Midbrain (tissue), 1 donor: ENCODE results near the gene FCGR3B.
"Not testable (repeated sequence)": the region's sequence is repeated elsewhere in the genome, so short reads cannot be mapped to it uniquely, and the experiment has no call there.

Experiments used
- DNase-seq: peaks from one replicate; lab custom pipeline; 2025; lab: John Stamatoyannopoulos, UW

FCGR3B gene

DNA sequence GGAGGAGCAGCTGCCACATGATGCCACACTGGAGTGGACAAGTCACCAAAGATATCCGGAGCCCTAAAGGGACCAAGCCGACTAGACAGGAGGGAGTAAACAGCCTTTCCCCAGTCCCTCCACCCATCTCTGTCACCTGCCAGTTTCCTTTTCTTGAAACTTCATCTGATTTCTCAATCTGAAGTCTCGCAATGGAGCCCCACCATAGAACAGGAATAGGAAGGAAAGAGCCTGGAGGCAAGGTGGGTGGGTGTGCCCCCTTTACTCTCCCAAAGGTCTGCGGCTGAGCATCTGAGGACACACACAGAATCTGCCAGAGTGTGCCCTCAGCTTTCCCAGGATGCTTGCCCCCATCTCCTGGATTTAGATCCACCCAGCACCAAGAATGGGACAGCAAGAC is at the start of gene FCGR3B:
Gene FCGR3B (minus strand): TSS at position 101 of the 400 bp plus-strand sequence. CDS start 82 bp downstream, at position 19.
- DNase-seq = no peak

DNA sequence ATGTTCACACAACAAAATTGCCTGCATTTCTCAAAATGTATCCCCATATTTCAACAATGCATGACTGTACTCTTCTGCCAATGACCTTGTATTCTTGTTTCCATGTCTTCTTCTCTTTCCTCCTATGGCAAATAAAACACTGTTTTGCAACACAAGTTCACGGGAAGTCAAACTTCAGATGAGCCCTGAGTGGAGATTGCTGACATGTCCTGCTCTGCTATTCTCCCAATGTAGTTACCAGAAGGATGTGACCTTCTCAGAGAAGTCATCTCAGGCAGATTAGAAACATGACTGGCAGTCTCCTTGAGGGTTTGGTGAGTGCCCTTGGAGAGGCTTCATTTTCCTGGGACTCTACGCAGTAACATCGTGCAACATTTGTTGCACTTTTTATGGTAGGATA is 47.5 kb upstream of the FCGR3B start:
- DNase-seq = no peak

DNA sequence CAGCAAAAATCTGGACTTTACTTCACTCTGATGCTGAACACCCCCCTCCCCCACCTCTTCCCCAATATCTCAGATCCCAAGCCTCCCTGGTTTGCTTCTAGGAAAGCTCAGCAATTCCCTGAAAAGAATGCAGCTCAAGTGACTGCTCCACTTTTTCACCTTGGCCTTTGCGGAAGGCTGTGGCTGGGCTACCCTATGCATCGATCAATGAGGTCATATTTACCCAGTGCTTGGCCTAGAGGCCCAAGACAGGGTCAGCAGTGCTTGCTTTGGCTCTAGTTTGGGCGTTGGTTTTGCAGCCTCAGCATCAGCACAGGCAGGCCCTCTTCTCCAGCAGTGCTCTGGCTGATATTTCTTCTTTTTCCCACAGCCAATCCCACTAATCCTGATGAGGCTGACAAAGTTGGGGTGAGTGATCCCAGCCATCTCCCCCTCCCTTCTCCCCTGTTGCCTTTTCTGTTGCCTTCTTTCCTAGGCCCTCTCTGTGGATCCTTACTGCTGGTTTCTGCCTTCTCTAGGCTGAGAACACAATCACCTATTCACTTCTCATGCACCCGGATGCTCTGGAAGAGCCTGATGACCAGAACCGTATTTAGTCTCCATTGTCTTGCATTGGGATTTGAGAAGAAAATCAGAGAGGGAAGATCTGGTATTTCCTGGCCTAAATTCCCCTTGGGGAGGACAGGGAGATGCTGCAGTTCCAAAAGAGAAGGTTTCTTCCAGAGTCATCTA is 46.1 kb upstream of the FCGR3B start:
- no peak for DNase-seq

DNA sequence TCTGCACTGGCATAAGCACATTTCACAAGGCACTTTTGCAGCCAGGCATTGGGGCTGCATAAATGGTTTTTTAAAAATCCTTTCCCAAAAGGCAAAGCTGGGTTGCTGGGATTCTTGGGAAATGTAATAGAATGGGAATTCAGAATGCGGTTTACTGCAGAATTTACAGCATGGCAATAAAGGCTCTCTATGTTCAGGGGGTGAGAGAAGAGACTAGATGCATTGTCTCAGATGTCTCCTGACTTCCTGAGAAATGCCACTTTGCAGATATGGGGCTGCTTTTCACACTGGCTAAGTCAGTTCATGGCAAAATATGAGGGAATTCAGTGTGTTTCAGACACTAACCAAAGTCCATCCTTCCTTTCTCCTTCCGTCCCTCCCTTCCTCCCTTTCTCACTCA is 45.5 kb upstream of the FCGR3B start:
- peak; percentile 36 for DNase-seq

DNA sequence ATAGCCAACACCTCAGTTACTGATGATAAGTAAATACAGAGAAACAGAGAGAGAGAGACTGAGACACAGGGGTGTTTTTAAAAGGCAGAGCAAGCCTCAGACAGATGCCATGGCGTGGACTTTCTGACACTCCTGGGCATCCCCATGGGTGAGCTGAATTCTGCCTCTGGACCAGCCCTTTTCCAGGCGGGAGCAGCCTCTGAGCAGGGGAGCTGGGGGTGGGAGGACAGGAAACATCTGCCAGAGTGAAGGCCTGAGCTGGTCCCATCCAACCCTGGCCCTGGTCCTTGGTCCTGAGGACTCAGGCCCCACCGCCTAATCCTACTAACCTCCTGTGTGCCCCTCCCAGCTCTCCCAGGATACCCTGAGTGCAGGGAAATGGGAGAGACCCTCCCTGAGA is 43.9 kb upstream of the FCGR3B start:
- not testable (repeated sequence) for DNase-seq

DNA sequence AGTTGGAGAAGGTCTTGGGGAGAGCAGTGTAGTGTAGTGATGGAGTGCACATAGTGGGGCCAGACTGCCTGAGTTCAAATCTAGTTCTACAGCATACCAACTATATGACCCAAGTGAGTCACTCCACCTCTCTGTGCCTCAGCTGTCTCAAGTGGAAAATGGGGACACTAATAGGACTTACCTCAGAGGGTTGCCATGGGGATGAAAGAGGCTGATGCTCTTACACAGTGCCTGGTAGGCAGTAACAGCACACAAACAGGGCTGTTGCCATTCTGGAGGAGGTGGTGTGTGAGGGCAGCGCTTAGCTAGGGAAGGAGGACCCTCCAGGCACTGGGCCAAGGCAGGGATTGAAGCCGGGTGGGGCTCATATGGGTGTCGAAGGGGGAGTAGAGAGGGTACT is 43.5 kb upstream of the FCGR3B start:
- not testable (repeated sequence) for DNase-seq

DNA sequence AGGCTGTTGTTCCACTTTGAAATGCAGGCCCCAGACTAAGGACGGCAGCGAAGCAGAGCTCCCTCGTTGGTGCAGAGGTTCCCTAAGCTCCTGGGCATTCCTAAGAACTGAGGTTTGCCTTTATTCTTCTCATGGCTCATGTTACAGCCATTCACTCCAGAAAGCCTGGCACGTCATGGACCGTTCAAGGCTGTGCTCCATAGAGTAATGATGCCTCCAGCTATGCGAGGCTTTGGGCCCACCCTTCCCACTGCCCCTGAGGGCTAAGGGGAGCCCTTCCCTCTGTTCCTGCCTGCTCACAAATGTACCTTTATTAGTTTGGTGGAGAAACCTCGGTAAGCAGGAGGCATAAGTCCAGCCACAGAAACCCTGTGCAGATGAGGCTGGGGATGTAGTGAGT is 42.5 kb upstream of the FCGR3B start:
- not testable (repeated sequence) for DNase-seq

DNA sequence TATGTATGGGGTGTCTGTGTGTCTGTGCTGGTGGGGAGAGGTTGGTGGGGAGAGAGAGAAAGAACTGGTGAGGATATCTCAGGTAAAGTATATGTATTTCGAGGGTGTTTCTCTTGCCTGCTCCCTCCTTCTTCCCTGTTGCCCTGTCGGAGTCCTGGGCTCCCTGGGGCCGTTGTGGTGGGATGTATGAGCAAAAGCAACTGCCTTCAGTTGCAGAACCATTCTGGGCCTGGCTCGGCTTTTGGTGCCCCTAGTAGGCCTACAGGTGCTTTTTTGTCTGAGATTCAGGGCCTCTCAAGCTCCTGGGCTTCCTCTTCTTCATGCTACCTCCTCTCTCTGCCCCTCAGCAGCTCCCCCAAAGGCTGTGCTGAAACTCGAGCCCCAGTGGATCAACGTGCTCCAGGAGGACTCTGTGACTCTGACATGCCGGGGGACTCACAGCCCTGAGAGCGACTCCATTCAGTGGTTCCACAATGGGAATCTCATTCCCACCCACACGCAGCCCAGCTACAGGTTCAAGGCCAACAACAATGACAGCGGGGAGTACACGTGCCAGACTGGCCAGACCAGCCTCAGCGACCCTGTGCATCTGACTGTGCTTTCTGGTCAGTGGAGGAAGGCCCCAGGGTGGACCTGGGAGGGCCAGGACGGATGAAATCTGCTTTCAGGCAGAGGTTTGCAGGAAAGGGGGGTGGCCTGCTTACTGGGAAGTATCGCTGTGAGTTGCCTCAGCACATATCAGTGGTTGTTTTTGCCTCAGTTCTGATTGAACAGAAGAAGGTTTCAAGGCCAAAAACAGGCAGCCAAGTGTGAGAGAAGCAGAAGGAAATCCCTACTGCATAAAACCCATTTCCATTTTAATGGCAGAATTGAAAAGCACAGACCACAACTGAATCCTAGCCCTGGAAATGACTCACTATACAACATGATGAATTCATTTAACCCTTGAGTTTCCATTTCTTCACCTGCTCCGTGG is 40.4 kb upstream of the FCGR3B start:
- DNase-seq = not testable (repeated sequence)

DNA sequence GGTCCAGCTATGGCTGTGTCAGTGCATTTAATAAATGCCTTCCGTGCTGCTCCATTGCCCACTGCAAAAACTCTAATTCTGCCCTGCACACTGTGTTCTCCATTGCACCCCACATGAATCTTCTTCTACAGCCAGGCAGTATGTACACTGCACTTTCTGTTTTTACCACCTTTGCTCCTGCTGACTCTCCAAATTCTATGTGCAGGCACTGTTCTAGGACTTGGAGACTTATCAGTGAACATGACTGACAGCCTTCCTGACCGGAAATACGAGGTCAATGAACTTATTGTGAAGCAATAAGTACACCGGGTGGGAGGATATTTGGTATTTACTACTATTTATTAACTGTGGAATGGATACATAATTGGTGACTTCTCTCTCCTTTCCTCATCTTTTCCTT is 33.7 kb upstream of the FCGR3B start:
- DNase-seq = not testable (repeated sequence)

DNA sequence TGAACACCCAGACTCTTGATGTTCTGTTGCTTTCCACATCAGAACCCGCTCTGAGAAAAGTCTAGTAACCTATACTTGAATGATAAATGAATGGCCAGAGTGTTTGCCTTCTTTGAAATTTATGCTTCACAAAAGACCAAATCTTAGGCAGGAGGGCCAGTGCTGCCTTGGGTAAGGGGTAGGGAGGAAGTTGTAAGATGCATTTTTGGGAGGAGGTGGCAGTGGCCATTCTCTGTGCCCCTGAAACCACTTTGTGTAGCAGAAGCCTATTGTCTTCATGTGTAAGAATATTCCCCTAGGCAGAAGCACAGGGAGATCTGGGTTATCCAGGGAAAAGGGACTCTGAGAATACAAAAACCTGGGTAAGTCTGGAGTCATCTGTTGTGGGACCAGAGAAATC is 32.6 kb upstream of the FCGR3B start:
- DNase-seq = not testable (repeated sequence)

DNA sequence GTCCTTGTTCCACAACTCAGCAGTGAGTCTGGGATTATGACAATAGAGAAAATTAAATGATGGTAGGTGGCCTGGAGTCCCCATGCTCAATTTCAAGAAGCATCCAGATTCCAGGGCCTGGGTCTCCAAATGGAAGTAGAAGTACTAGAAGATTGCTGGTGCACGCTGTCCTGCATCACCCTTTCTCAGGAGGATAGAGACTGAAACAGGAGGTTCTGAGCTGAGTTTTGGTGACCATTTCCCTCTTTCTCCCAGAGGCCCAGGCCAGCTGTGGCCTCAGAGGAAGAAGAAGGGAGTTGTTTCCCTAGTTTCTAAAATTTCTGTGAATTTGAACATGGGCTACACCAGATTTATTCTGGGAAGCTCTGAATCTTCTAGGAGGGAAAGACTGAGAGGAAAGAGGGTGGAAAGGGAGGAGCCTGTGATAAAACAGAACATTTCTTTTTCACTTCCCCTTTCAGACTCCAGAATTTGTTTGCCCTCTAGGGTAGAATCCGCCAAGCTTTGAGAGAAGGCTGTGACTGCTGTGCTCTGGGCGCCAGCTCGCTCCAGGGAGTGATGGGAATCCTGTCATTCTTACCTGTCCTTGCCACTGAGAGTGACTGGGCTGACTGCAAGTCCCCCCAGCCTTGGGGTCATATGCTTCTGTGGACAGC is 31.8 kb upstream of the FCGR3B start, which contains the start of gene FCGR2B:
Gene FCGR2B (plus strand): TSS at position 460 of the 656 bp plus-strand sequence. CDS start 99 bp downstream, at position 559.
- DNase-seq = not testable (repeated sequence)

DNA sequence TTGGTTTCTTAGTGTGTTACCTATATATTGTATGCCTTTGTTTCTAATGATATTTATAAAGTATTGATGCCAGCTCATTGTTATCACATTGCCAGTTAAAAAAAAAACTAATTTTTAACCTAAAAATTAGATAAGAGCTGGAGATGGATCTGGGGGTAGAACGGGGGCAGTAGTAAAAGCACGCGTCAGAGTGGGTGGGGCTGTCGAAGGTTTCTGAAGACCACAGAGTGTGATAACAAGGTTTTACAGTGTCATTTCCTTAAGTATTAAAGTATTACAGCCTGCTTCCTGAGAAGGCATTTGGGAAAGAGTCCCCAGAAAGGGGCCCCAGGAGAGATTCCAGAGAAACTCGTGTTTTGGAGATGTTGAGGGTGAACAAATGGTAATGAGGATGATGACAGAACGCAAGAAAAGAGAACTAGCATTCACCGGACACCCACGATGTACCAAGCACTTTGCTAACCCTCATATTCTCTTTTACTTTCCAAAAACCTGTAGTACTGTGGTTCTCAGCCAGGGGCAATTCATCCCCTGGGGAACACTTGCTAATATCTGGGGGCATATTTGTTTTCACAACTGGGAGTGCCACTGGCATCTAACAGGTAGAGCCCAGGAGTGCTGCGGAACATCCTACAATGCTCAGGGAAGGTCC is 30.8 kb upstream of the FCGR3B start:
- DNase-seq = not testable (repeated sequence)

DNA sequence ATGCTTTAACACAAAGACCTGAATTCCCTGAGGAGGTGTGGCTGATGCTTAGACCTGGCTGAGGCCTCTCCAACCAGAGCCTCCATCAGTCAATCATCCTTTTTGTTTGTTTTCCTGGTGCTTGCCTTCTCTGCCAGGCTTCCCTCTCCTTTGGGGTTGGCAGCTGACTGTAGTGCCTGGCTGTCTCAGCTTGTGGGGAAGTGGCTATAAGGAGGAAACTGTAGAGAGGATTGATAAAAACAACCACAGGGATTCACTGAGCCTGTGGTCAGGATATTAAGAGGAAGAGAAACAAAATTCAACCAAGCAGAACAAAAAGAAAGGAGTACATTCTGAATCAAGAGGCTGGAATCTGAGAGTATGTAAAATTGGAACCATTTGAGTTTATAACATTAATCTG is 27.5 kb upstream of the FCGR3B start:
- not testable (repeated sequence) for DNase-seq

DNA sequence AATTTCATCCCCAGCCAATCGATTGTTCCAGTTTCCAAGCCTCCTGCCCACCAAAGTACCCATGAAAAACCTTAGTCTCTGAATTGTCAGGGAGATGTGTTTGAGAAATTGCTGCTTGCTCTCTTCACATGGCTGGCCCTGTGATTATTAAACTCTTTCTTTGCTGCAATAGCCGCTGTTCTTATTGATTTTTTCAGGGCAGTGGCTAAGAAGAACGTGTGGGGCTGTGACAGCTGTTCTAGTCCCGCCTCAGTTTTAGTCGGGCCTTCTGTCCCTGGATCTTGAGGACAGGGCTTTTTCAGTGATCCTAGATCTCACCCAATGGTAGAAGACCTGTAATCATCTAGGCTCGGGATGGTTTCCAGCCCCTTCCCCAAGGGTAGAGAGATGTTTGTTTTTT is 23.0 kb upstream of the FCGR3B start:
- not testable (repeated sequence) for DNase-seq

DNA sequence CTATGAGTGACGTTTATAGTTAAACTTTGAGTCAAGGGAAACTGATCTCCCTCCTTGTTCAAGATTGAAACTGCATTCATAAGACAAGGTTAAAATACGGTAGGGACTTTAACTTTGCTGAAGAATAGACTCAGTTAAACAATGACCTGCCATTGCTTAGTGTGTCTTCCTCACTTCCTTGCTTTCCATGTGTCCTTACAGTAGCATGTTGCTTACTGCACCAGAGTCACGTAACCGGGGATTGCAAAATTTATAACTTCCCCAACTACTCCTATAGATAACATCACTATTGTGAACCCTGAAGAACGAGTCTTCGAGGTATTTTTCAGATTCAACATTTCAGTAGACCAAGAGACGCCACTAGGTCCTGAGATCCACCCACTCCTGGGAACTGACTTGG is 22.6 kb upstream of the FCGR3B start:
- DNase-seq = not testable (repeated sequence)

DNA sequence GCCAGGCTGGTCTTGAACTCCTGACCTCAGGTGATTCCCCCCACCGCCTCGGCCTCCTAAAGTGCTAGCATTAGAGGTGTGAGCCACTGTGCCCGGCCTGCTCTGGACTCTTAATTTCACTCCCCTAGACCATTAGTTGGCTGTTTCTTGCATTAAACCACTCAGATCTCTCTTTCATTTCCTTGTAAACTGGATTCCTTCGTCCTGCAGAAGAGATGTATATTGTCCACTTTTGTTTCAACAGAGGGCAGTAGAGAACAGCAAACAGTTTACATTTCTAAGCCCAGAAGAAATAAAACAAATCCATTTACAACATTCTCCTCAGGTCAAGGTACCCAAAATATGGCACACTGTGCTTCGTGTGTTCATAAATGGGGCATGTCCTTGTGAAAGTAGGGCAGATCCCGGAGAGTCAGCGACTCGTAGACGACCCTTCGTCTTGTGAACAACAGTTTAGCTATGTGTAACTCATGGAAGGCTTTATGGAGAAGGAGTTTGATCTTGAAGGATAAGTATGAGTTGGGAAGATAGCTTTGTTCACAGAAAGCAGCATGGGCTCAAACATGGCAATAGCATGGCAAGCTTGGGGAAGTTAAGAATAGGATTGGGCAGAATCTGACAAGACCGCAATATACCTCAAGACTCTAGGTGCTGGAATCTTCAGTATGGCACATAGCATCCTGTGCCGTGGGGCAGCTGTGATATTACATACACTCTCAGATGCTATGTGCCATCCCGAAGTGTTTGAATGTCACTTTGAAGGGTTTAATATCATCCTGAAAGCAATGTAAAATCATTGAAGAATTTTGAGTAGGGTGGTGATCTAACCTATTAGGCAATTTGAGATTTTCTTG is 16.8 kb upstream of the FCGR3B start:
- peak; percentile 22 for DNase-seq

DNA sequence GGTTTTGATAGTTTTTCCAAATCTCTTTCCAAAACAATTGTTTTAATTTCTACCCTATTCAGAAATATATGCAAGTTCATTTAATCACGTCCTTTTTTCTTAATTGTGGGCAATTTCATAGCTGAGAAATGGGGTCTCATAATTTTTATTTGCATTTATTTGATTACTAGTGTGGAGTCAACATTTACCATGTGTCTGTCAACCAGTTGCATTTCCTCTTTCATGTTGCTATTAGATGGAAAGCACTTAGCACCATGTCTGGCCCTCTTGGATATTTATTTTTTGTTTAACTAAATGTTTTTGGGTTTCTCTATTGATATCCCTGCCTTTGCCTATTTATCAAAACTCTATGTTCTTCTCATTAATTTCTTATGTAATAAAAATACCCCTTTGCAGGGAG is 13.9 kb upstream of the FCGR3B start:
- not testable (repeated sequence) for DNase-seq

DNA sequence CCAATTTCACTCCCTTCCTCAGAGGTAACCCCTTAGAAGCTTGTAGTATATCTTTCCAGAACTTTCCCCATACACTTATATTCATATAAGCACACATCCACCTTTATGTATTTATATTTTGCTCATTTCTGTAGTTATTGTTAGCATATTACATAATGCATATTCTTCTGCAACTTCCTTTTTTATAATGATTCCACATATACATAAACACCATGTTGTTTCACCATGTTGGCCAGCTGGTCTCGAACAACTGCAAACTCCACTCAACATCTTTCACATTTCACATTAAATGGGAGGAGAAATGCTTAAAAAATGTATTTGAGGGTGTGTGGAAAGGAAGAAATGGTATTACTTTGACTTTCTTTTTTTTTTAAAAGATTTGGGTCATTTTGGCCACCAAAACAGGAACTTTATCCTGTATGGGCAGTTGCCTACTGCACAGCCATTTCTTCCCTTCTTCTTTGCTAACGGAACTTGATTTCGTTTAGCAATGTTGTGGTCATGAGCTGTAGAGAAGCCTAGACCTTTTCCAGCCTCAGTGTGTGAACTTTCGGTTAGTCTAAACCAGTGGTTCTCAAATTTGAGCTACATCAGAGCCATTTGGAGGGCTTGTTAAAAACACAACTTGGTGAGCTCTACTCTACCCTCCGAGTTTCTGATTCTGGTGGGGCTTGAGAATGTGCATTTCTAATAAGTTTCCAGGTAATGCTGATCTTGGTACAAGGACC is 12.7 kb upstream of the FCGR3B start:
- DNase-seq = not testable (repeated sequence)

DNA sequence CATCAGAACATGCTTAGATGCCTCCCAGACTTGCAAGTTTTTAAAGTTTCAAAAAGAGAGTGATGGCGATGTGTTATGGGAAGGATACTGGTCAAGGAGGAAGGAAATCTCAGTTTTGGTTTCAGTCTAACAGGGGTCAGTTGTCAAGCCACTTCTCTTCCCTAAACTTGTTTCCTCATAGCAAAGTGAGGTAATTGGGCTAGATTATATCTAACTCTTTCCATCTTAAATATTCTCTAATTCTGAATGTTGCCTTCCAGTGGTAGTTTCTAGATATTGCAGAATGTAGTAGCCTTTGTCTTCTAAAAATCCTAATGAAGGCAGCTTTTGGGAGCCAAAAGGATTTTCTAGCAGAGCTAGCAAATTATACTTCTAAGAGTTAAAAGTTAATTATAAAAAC is 11.7 kb upstream of the FCGR3B start:
- DNase-seq = peak; percentile 2

DNA sequence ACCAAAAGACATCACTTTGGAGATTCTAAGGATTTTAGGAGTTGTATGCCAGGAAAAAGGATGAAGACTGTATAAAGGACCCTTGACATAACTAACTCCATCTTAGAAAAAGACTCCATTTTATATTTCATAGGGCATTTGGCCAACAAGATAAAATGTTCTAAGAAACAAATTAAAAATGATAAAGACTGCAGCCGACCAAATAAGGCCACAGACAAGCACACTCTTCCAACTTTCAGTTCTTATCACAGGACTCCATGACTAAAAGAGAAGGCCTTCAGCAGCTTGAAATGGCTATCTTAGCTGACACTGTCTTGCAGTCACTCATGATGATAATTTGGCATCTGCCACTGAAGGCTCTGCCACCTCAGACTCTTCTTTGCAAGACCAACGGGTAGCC is 8.2 kb upstream of the FCGR3B start:
- not testable (repeated sequence) for DNase-seq
